ENCODE measurements around the gene TENT5C.

- TF ChIP-seq CTCF (IDR thresholded peaks at IDR 0.05) (no peak), POLR2A (IDR thresholded peaks at IDR 0.05) (no peak)
These were observed 23.4 kb upstream of the TENT5C start for GRCh38 chr1:117582451-117582850.
